DOHH2 (cell line): ENCODE results near the gene CD200R1L.

Experiments
- CTCF ChIP-seq: fragments of 200-600 bp; sonication (generic); IDR thresholded peaks from one replicate; pipeline ENCODE4 v1.5.1; 2014; ENCODE audit warnings: antibody characterized with exemption, mild to moderate bottlenecking, low read depth, low read length; ENCODE audit not compliant: poor library complexity, severe bottlenecking
- EZH2phosphoT487 ChIP-seq: fragments of 200-600 bp; sonication (generic); IDR thresholded peaks from 2 replicates; pipeline ENCODE4 v1.6.1; 2017; ENCODE audit warnings: borderline replicate concordance, mild to moderate bottlenecking, antibody characterized with exemption, low read length, moderate library complexity, mixed read lengths

GRCh38 chr3:112856537-112856936 is 9.9 kb upstream of the CD200R1L start:
- TF ChIP-seq CTCF (no peak), EZH2phosphoT487 (no peak)
